HG03064 (cell line): ENCODE data around the gene URAD.
"Not testable (repeated sequence)": the region's sequence is repeated elsewhere in the genome, so short reads cannot be mapped to it uniquely, and the experiment has no call there.

Source experiments
- ATAC-seq: cut with Tn5 transposase; IDR thresholded peaks from one replicate; pipeline ENCODE4 v1.9.1; 2021; ENCODE audit warnings: low read depth; ENCODE audit not compliant: unreplicated experiment

URAD gene

GRCh38 chr13:27971776-27972477 lies 16.6 kb downstream of the URAD start:
- ATAC-seq, result no peak

DNA sequence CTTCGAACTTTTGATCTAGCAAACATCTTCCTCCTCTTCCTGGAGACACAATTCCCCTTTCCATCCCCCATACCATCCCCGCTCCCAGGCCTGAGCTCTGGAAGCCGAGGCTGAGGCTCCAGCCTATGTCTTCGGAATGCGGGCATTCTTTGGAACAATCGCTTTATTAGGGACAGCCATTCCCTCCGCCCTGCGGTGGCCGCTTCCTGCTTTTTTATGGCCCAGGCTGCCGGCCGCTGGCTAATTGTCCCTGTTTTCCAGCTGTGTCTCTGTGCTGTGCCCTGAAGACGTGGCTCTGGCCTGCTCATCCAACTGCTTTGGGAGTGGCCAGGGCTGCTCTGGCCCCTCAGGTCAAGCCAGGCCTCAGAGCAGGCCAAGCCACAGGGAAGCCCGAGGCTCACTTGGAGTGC lies 17.3 kb downstream of the URAD start:
- no peak for ATAC-seq

- ATAC-seq, result no peak
Measured at GRCh38 chr13:27970382-27971235, 17.9 kb downstream of the URAD start.

GRCh38 chr13:27969866-27970229 lies 18.6 kb downstream of the URAD start:
- no peak for ATAC-seq

GRCh38 chr13:27969082-27969865 lies 19.2 kb downstream of the URAD start, which contains the start of gene CDX2:
TSS of gene CDX2 (minus strand) at chr13:27969315. CDS start at chr13:27969006, 309 bp downstream.
- ATAC-seq, result no peak

- ATAC-seq, result no peak
Measured at GRCh38 chr13:27968316-27969081, 20.0 kb downstream of the URAD start.

- ATAC-seq, result no peak
Measured at GRCh38 chr13:27967736-27968315, 20.7 kb downstream of the URAD start.

GRCh38 chr13:27967203-27967735 lies 21.2 kb downstream of the URAD start:
- ATAC-seq, result no peak

DNA sequence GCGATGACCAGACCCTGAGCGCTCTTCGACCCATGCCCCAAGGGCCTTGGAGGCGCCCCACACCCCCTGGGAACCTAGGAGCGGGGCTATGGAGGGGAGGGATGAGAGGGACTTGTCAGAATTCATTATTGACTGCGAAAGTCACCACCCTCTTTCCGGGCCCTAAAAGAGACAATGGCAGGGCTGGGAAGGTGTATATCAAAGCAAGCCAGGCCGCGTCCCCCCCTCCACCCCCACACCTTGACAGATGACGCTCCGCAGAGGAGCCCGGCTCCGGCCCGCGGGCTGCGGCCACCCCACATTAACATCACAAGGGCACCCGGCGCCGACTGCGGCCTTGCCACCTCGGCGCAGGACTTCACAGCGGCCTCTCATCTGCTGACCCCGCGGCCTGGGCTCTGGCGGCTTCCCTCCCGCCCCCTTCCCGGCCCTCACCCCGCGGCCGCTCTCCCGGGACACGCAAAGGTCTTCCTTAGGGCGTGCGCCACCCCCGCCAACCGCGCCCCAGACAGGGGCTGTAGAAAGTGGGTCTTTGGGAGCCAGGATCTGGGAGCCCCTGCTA lies 21.8 kb downstream of the URAD start:
- no peak for ATAC-seq

DNA sequence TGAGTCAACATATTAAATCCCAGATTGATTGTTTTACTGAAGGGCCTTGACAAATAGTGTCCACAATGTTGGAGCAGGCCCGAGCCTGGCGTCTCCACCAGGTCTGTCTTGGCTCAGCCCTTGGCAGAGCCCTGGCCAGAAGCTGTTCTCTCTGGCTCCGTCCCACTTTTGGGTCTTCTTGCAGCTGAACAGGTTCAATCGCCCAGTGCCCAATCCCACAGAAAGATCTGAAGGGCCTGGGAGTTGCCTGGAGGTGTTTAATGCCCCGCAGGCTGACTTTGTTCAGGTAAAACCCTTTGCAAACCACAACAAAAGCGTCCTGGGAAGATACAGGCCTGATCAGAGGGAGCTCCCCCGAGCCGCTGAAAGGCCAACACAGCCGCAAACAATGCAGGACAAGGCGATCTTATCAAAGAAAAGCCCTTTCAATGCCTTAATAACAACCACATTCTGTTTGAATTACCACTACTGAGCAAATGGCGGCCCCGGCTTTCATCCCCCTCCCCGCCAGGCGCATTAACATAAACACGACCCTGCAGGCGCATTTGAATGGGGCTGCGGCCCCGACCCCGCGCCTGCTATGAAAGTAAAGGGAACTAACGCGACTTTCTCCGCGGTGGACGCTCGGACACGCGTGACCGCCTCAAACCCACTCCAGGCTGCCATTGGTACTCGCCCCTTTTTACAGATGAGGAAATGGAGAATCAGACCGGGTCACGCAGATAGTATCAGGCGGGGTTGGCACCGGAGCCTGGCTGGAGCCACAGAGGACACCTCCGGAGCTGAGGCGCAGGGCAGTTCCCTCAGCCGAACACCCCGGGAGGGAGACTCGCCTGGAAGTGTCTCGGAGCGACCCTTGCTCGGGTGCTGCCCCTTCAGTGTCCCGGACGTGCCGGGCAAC lies 22.5 kb downstream of the URAD start:
- no peak for ATAC-seq

GRCh38 chr13:27965343-27965739 lies 23.2 kb downstream of the URAD start:
- no peak for ATAC-seq

DNA sequence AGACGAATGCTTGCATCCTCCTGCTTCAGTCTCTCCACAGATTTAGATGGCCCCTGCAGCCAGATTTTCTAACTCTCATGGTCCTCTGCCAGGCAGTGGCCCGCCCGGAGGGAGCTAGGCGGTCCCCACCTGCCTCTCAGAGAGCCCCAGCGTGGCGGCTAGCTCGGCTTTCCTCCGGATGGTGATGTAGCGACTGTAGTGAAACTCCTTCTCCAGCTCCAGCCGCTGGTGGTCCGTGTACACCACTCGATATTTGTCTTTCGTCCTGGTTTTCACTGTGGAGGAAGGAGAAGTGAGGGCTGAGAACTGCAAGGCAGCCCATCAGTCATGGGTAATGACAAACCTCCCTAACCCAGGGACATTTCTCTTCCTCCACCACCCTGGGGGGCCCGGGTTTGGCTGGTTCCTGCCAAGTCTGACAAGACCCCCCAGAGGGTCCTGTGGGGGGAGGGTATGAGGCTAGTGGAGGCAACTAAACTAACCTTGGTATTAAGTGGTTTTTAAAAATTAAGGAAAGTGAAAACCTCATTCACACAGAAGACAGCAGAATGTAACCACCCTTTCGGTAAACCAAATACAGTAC lies 23.7 kb downstream of the URAD start:
- ATAC-seq, result no peak

GRCh38 chr13:27964206-27964605 lies 24.3 kb downstream of the URAD start:
- ATAC-seq, result not testable (repeated sequence)

DNA sequence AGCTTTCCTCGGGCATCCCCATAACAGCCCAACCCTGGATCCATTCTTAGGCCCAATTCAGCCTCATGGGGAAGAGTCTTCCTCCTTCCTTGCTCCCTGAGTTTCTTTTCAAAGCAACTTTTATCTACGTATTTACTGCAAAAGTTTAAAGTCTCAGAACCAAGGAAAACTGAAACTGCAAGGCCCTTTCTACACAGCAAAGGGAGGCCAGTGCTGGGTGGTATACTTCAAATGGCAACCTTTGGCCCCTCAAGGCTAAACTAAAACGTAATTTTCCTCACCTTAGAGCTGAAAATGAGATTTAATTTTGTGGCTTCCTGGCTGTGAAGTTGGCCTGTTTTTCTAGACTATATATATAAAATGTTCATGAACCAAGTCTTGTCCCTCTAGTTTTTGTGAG lies 25.0 kb downstream of the URAD start:
- no peak for ATAC-seq

DNA sequence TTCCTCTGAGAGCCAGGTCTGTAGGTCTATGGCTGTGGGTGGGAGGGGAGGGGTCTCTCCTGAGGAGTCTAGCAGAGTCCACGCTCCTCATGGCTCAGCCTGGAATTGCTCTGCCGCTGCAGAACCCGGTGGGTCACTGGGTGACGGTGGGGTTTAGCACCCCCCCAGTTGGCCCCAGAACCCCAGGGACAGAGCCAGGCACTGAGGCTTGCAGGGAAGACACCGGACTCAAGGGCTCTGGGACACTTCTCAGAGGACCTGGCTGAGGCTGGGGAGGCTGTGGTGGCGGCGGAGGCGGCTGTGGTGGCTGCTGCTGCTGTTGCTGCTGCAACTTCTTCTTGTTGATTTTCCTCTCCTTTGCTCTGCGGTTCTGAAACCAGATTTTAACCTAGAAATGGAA lies 25.5 kb downstream of the URAD start:
- no peak for ATAC-seq

GRCh38 chr13:27962128-27962841 lies 26.2 kb downstream of the URAD start:
- no peak for ATAC-seq
